Brain pericyte (primary cell): ENCODE results near the gene KIF12.

Experiments used
- DNase-seq: peaks from one replicate; pipeline ENCODE4 v3.0.0-alpha.2; 2012; ENCODE audit warnings: low read depth, low spot score

The KIF12 gene

GRCh38 chr9:114105236-114105635 lies 6.1 kb upstream of the KIF12 start:
- DNase-seq = no peak

DNA sequence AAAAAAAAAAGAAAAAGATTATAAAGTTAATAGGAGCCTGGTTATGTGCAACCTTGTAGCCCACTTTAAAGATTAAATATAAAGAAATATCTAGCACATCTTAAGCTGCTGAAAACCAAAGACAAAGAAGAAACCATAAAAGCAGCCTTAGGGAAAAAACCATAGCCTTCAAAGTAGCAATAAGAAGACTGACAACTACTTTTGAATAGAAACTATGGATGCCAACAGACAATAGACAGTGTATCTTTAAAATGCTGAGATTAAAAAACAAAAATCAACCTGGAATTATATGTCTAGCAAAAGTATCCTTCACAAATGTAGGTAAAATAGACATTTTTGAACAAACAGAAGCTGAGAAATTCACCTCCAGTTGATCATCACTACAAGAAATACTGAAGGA lies 3.4 kb upstream of the KIF12 start:
- no peak for DNase-seq

- DNase-seq = no peak
These were observed 1.4 kb upstream of the KIF12 start for GRCh38 chr9:114100536-114100935.

- DNase-seq = no peak
These were observed 678 bp upstream of the KIF12 start for GRCh38 chr9:114099669-114100270.

GRCh38 chr9:114098021-114098935 lies 814 bp downstream of the KIF12 start:
- no peak for DNase-seq

- no peak for DNase-seq
These were observed 1.5 kb downstream of the KIF12 start for GRCh38 chr9:114097613-114098020.

DNA sequence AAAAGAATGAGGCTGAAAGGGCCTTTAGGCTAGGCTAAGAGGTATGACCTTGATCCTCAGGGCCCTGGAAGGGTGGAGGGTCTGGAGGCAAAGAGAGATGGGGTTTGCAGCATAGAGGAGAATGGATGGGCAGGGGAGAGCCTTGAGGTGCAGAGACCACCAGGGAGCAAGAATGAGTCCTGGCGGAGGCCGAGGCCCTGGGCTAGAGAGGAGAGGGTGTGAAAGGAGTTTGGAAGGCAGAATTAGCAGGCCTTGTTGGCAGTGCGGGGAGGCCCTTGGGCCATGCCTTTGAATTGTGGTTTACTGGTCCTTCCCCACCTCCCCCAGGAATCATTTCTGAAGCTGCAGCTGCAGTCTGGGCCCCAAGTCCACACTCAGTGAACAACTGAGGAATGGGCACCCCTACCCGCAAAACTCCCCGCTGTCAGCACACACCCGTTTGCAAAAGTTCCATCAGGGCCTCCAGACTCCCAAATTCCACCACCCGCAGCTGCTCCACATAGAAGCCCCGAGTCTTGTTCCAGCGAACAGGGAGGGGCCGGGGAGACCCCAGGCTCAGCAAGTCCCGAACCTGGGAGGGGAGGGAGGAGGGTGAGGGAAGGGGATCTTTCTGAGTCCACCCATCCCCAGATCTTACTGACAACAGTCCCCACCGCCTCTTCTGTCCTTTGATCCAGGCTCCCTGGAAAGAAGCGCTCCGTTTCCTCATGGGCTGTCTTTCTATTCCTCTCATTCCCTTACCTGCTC lies 2.1 kb downstream of the KIF12 start:
- no peak for DNase-seq

DNA sequence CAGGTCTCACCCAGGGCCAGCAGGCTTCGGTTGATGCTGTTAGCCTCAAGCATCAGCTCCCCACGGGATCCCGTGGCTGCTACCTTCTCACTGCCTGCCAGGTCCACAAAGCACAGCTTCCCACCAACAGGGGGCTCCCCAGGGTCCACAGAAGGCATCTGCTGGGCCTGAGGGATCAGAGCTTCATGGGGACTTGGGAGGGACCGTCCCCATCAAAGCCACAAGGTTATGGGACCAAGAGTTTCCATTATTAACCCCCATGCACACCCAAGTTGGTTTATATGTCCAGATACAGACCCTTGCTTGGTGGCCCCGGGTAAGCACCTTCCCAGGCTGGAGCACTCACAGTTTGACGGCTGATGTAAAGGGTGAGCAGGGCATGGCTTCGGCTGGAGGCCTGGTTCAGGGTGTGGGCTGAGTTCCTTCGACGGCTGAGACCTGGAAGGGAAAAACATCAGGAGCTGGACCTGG lies 3.0 kb downstream of the KIF12 start:
- no peak for DNase-seq

DNA sequence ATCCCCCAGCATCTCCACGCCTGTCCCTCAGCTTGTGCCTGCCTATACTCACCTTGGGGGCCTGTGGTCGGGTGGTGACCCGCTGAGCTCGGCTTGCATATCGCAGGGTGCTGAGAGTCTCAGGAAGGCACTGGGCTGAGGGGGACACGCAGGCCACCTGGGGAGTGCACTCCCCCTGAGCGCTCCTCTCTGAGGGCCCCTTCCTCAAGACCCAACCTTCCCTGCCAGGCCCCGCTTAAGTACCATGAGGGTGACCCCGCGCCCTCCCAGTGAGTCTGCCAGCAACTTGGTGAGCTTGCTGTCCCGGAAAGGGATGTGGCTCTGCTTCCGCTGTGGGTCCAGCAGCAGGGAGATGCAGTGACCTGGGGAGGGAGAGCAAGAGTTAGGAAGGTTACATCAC lies 4.1 kb downstream of the KIF12 start:
- no peak for DNase-seq

GRCh38 chr9:114093761-114094505 lies 5.2 kb downstream of the KIF12 start:
- no peak for DNase-seq

GRCh38 chr9:114093031-114093471 lies 6.0 kb downstream of the KIF12 start:
- DNase-seq = no peak

- no peak for DNase-seq
These were observed 6.8 kb downstream of the KIF12 start for GRCh38 chr9:114092336-114092735.

GRCh38 chr9:114091711-114092110 lies 7.4 kb downstream of the KIF12 start:
- DNase-seq = no peak

DNA sequence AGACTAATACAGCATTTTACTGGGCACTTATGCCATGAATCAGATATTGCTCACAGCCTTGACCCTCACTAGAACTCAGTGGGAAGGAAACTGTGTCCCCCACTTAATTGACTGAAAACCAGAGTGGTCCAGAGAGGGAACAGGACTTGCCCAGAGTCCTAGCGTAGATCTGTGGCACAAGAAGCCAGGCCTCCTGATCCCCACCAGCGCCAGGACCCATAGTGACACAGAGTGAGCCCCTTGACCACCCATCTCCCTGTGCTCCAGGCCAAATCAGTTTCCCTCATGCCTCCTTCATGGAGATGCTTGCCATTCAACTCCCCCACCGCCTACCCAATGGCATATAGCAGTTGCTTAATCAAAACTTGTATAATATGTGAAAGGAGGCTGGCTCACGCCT lies 8.3 kb downstream of the KIF12 start:
- no peak for DNase-seq

DNA sequence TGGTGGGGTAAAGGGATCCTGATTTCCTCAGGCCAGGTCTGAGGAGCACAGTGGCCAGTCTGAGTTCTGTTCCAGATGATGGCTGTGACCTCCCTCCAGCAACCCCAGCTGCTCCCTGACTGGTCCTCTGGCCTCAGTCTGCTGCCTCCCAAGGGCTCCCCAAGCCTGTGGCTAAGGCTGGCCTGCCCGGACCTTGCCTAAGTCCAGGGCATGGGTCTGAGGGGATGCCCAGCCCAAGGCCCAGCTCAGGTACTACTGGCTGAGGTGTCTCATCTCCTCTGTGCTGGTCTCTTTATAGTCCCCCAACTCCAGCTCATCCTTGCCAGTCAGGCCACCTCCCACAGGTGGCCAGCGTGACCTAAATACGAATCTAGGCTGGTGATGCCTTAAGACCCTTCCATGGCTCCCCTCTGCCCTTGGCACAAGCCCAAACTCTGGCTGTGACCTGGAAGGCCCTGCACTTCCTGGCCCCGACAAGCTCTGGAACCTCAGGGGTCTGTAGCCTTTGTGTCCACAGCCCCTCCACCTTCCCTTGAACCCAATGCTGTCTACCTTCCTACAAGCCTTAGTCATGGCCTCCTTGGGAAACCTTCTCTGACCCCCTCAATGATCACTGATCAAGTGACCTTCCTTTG lies 9.8 kb downstream of the KIF12 start:
- no peak for DNase-seq

- no peak for DNase-seq
These were observed 10.4 kb downstream of the KIF12 start for GRCh38 chr9:114088571-114089170.

GRCh38 chr9:114087721-114088120 lies 11.4 kb downstream of the KIF12 start:
- DNase-seq = no peak

- no peak for DNase-seq
These were observed 12.5 kb downstream of the KIF12 start for GRCh38 chr9:114086607-114087006.

DNA sequence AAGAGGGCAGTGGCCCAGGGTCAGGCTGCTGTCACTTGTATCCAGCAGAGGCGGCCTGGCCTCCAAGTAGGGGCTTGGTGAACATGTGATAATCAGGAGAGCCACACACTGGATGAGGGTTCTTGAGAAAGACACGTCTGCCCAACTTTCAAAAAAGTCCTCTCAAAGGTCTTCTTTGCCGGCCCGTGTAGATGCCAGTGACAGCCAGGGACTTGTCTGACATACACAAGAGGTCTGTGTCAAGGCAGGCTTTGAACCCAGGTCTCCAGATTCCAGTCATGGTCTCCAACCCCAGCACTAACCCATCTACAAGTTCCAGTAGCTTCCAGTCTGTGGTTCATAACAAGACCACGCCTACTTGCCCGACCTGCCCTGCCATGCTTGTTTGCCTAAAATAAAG lies 13.1 kb downstream of the KIF12 start:
- no peak for DNase-seq

DNA sequence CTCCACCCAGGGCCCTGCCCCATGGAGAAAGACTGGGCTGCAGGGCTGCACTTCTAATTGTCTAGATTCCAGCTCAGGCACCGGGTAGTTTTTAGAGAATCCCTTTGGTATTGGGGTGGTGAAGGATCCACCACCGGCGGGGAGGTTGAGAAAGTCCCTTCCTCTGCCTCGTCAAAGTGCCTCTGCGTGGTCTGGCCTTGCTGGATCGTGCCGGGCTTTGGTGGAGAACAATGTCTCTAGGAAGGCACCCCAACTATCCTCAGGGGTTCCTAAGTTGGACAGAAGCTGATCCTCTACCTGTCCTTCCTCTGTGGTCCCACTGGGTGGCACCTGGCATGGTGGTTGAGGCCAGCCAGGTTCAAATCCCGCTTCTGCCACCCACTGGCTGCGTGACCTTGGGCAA lies 13.7 kb downstream of the KIF12 start:
- DNase-seq = no peak
